IMR-90 (cell line): ENCODE data around the gene SERPINI1. TPM values are rescaled to one million over a fixed set of nuclear protein-coding genes. Genes with fewer than 3 reads are reported as not detected.

Experiments
- ATAC-seq: fragments of 200-7000 bp; cut with Tn5 transposase; 2 replicates; pipeline ENCODE4 v1.9.1; 2020; ENCODE audit warnings: low read depth, mild to moderate bottlenecking, moderate library complexity
- BruUV-seq: library from RNA; stranded (reverse); fragments of 400-500 nt; replicated peaks from 2 replicates; lab custom pipeline; 2021; lab: Mats Ljungman, UMichigan
- CTCF ChIA-PET: fragments of 300-600 bp; formaldehyde crosslinking; extraction: SDS; loops from one replicate; lab custom pipeline; 2021; ENCODE audit warnings: antibody characterized with exemption; lab: Yijun Ruan, JAX
- POLR2A ChIA-PET: fragments of 300-600 bp; sonication (Branson Sonifier 250); formaldehyde crosslinking; loops from one replicate; lab custom pipeline; 2022; ENCODE audit warnings: antibody characterized with exemption; ENCODE audit not compliant: unreplicated experiment; lab: Charles Lee
- DNase-seq: peaks from one replicate; pipeline ENCODE4 v3.0.0; 2013
- H2AFZ ChIP-seq: replicated peaks from 2 replicates; pipeline ENCODE3; 2013; ENCODE audit warnings: low read length, mild to moderate bottlenecking; ENCODE audit not compliant: poor library complexity
- H2AK5ac ChIP-seq: 2 replicates; pipeline ENCODE4 v1.6.1; 2013; ENCODE audit warnings: low read depth, low read length, inconsistent platforms
- H2AK9ac ChIP-seq: replicated peaks from 2 replicates; pipeline ENCODE3; 2013; ENCODE audit warnings: mild to moderate bottlenecking, low read depth, low read length, moderate library complexity; ENCODE audit not compliant: poor library complexity
- H2BK120ac ChIP-seq: 2 replicates; pipeline ENCODE4 v1.6.1; 2013; ENCODE audit warnings: low read depth, low read length, inconsistent platforms
- H2BK15ac ChIP-seq: 3 replicates; pipeline ENCODE4 v1.6.1; 2013; ENCODE audit warnings: low read depth, low read length, inconsistent platforms
- H2BK20ac ChIP-seq: 2 replicates; pipeline ENCODE4 v1.6.1; 2013; ENCODE audit warnings: low read depth, mild to moderate bottlenecking, inconsistent platforms, low read length, moderate library complexity
- H2BK5ac ChIP-seq: 2 replicates; pipeline ENCODE4 v1.6.1; 2013; ENCODE audit warnings: mild to moderate bottlenecking, low read depth, low read length, inconsistent platforms; ENCODE audit not compliant: poor library complexity, severe bottlenecking
- H3K14ac ChIP-seq: replicated peaks from 2 replicates; pipeline ENCODE4 v1.6.1; 2013; ENCODE audit warnings: low read depth, low read length, inconsistent platforms
- H3K18ac ChIP-seq: 2 replicates; pipeline ENCODE4 v1.6.1; 2013; ENCODE audit warnings: low read depth, low read length, control low read depth
- H3K23ac ChIP-seq: 2 replicates; pipeline ENCODE4 v1.6.1; 2013; ENCODE audit warnings: low read depth, low read length, inconsistent platforms
- H3K27ac ChIP-seq: 2 replicates; pipeline ENCODE4 v1.5.1; 2013; ENCODE audit warnings: mild to moderate bottlenecking, control low read depth, low read length; ENCODE audit not compliant: insufficient read depth
- H3K27me3 ChIP-seq: 2 replicates; pipeline ENCODE4 v1.6.1; 2013; ENCODE audit warnings: low read length; ENCODE audit not compliant: control insufficient read depth, insufficient read depth
- H3K36me3 ChIP-seq: 2 replicates; pipeline ENCODE4 v1.6.1; 2013; ENCODE audit warnings: low read length, mixed read lengths; ENCODE audit not compliant: control insufficient read depth, insufficient read depth
- H3K4ac ChIP-seq: 2 replicates; pipeline ENCODE4 v1.6.1; 2013; ENCODE audit warnings: low read depth, low read length, inconsistent platforms
- H3K4me1 ChIP-seq: 2 replicates; pipeline ENCODE4 v1.6.1; 2013; ENCODE audit warnings: low read length, mixed read lengths; ENCODE audit not compliant: control insufficient read depth, insufficient read depth
- H3K4me2 ChIP-seq: 2 replicates; pipeline ENCODE4 v1.6.1; 2013; ENCODE audit warnings: low read depth, mild to moderate bottlenecking, control low read depth, low read length, moderate library complexity
- H3K4me3 ChIP-seq: 2 replicates; pipeline ENCODE4 v1.5.1; 2013; ENCODE audit warnings: low read depth, mild to moderate bottlenecking, control low read depth, low read length, moderate library complexity; ENCODE audit not compliant: insufficient read depth
- H3K56ac ChIP-seq: 2 replicates; pipeline ENCODE4 v1.6.1; 2013; ENCODE audit warnings: low read length, inconsistent platforms; ENCODE audit not compliant: insufficient read depth; ENCODE audit errors: extremely low read depth
- H3K79me1 ChIP-seq, 2 experiments: 2 replicates each; pipeline ENCODE4 v1.6.1; 2013; ENCODE audit warnings: low read length in 2 of 2, inconsistent platforms in 1 of 2, low read depth in 1 of 2
- H3K9ac ChIP-seq: 2 replicates; pipeline ENCODE4 v1.6.1; 2013; ENCODE audit warnings: low read depth, low read length, control low read depth
- H3K9me1 ChIP-seq: 2 replicates; pipeline ENCODE4 v1.6.1; 2013; ENCODE audit warnings: low read length, inconsistent platforms; ENCODE audit not compliant: insufficient read depth
- H3K9me3 ChIP-seq: 2 replicates; pipeline ENCODE4 v1.6.1; 2013; ENCODE audit warnings: low read length; ENCODE audit not compliant: control insufficient read depth, insufficient read depth
- H4K20me1 ChIP-seq: 2 replicates; pipeline ENCODE4 v1.6.1; 2013; ENCODE audit warnings: low read length, inconsistent platforms; ENCODE audit not compliant: insufficient read depth
- H4K5ac ChIP-seq: 2 replicates; pipeline ENCODE4 v1.6.1; 2013; ENCODE audit warnings: mild to moderate bottlenecking, low read depth, low read length, control low read depth
- H4K8ac ChIP-seq, 2 experiments: 2 replicates each; pipeline ENCODE4 v1.6.1; 2013; ENCODE audit warnings: low read depth in 2 of 2, low read length in 2 of 2, control low read depth in 1 of 2, inconsistent platforms in 1 of 2
- H4K91ac ChIP-seq: 2 replicates; pipeline ENCODE4 v1.6.1; 2013; ENCODE audit warnings: low read depth, low read length, inconsistent platforms; ENCODE audit not compliant: insufficient read depth
- CEBPB ChIP-seq: IDR thresholded peaks from 2 replicates; pipeline ENCODE4 v1.6.1; 2012; ENCODE audit warnings: low read depth, low read length, improper control_type of control experiment
- CHD1 ChIP-seq: IDR thresholded peaks from 2 replicates; pipeline ENCODE4 v1.6.1; 2012; ENCODE audit warnings: low read depth, low read length, improper control_type of control experiment
- CTCF ChIP-seq: conservative IDR thresholded peaks from 2 replicates; pipeline ENCODE4 v1.5.1; 2012; ENCODE audit warnings: mild to moderate bottlenecking, low read depth, low read length, improper control_type of control experiment
- FOS ChIP-seq: fragments of 150-350 bp; IDR thresholded peaks from 2 replicates; pipeline ENCODE4 v1.6.1; 2016; ENCODE audit warnings: low read depth, low read length
- MAFK ChIP-seq: IDR thresholded peaks from 2 replicates; pipeline ENCODE4 v1.6.1; 2012; ENCODE audit warnings: low read depth, low read length, improper control_type of control experiment
- MAZ ChIP-seq: IDR thresholded peaks from 2 replicates; pipeline ENCODE4 v1.6.1; 2012; ENCODE audit warnings: low read depth, mild to moderate bottlenecking, low read length, improper control_type of control experiment, moderate library complexity, borderline replicate concordance
- POLR2A ChIP-seq: IDR thresholded peaks from 2 replicates; pipeline ENCODE4 v1.6.1; 2012; ENCODE audit warnings: mild to moderate bottlenecking, low read depth, low read length
- RAD21 ChIP-seq: IDR thresholded peaks from 2 replicates; pipeline ENCODE4 v1.6.1; 2012; ENCODE audit warnings: low read length, improper control_type of control experiment
- WGBS, 2 experiments: methylation state at CpG; one replicate each; pipeline versions ENCODE4 v1.1.5 to v1.1.7; 2013; ENCODE audit warnings: missing lambda C conversion rate in 2 of 2; ENCODE audit not compliant: insufficient read length in 1 of 2; ENCODE audit errors: extremely low coverage in 2 of 2; 5-methylcytosine and 5-hydroxymethylcytosine counted together
- dilution Hi-C: fragments of 300-500 bp; cut with HindIII; formaldehyde crosslinking; loops from one replicate; pipeline ENCODE4 v1.14.3; 2018; ENCODE audit warnings: low sequenced_read_pairs; ENCODE audit not compliant: unreplicated experiment
- in situ Hi-C: fragments of 300-500 bp; cut with MboI; formaldehyde crosslinking; loops from 3 replicates; pipeline ENCODE4 v1.14.3; 2019; ENCODE audit warnings: low sequenced_read_pairs, inconsistent platforms, mixed read lengths
- intact Hi-C: fragments of 100-400 bp; cut with micrococcal nuclease; formaldehyde crosslinking; loops from 2 replicates; pipeline ENCODE4 v1.10.0; 2022
- polyA plus RNA-seq, 3 experiments: library from polyadenylated mRNA; depleted of rRNA; stranded (reverse); fragments of >200 nt; gene quantifications; 2 replicates each; pipeline ENCODE4 v1.2.3, GENCODE V29; 2012; ENCODE audit warnings: low replicate concordance in 1 of 3
- total RNA-seq: library from RNA; depleted of rRNA; stranded (reverse); fragments of >200 nt; gene quantifications from 2 replicates; pipeline ENCODE4 v1.2.3, GENCODE V29; 2012

Gene SERPINI1
- total and polyA plus RNA-seq, 2 of the 4 experiments (the other 2 are of a cell fraction) = 0.36 to 1.3 TPM

GRCh38 chr3:167731393-167731792, 4.1 kb upstream of the SERPINI1 start:
- Histone ChIP-seq H4K5ac (no peak overlapping the region), H2AK9ac (no peak overlapping the region), H2BK20ac (no peak overlapping the region), H4K20me1 (peaks cover 42% of the 10 kb centered on the region), H3K18ac (no peak overlapping the region), H3K56ac (no peak overlapping the region), H4K91ac (no peak overlapping the region), H3K9me3 (no peaks in the 10 kb centered on the region), H2AK5ac (no peak overlapping the region), H3K4me1 (peaks cover 2% of the 10 kb centered on the region; the same call in 1 of the 2 replicates), H2BK120ac (no peak overlapping the region), H2BK15ac (no peak overlapping the region), H3K79me1 (peaks cover 9 to 31% of the 10 kb centered on the region in 2 experiments; a peak in 3 of 4 replicates), H3K4ac (no peak overlapping the region), H3K4me2 (no peak overlapping the region), H3K14ac (no peak overlapping the region), H3K27me3 (no peaks in the 10 kb centered on the region), H3K9ac (no peak overlapping the region), H3K36me3 (no peaks in the 10 kb centered on the region), H3K9me1 (peaks cover 7% of the 10 kb centered on the region), H4K8ac (no peak overlapping the region), H3K27ac (no peak overlapping the region), H2BK5ac (no peak overlapping the region), H3K23ac (no peak overlapping the region), H2AFZ (no peak overlapping the region), H3K4me3 (no peak overlapping the region)
- intact Hi-C loops (loop anchor here (10.0 kb wide), 1 partner anchor 313 kb away; no protein-coding TSS in a partner anchor), in situ Hi-C loops (no loop called here), dilution Hi-C loops (no loop called here)
- no CpG with 5 or more reads among the region's 2 CpGs for WGBS, 2 experiments
- no TSS peak for BruUV-seq
- POLR2A ChIA-PET = no interaction called here
- TF ChIP-seq POLR2A = no peak
- TF ChIP-seq RAD21 = no peak
- TF ChIP-seq CEBPB = no peak
- no peak for TF ChIP-seq CHD1
- TF ChIP-seq FOS = no peak
- no peak for TF ChIP-seq MAFK
- TF ChIP-seq MAZ = no peak
- no peak for TF ChIP-seq CTCF
- CTCF ChIA-PET = no interaction called here
- no peak for DNase-seq
- no peak for ATAC-seq
